Measurements from ENCODE around the gene FMO3.

FMO3 gene

DNA sequence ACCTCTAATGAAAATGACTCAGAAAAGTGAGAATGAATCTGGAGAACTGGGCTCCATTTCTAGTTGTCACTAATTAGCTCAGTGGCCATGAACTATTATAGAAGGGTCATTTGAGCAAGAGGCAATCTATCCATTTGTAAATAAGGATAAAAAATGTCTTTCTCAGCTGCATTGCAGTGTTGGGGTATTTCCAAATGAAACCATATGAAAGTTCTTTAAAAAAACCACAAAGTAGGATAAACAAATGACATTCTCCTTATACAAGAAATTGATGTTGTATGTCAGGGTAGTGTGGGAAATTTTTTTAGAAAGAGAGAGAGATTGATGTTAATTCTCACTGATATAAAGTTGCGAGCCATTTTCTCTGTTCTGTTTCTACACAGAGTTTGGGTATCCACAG is 26.0 kb downstream of the FMO3 start:
- DNase-seq (ENCODE audit: low read depth in 2 of 2), result no peak

DNA sequence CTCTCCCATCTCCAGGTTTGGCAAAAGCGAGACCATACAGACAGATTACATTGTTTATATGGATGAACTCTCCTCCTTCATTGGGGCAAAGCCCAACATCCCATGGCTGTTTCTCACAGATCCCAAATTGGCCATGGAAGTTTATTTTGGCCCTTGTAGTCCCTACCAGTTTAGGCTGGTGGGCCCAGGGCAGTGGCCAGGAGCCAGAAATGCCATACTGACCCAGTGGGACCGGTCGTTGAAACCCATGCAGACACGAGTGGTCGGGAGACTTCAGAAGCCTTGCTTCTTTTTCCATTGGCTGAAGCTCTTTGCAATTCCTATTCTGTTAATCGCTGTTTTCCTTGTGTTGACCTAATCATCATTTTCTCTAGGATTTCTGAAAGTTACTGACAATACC is 26.4 kb downstream of the FMO3 start:
- no peak for DNase-seq (ENCODE audit: low read depth in 2 of 2)

DNA sequence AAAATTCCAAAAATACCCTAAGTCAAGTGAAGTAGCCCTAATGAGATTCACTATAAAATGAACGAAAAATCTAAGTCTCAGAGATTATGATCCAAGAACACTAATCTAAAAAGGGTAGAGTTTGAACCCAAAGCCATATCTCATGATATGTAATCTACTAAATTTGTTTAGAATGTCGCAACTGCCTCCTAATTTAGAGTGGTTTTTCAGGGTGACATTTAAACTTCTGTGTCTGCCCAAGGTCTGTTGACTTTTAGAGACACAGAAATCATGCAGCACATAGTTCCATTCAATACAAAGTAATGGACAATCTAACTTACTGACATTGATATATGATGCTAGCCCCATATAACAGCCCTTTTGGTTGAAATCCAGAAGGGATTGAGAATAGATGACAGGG is 28.9 kb downstream of the FMO3 start:
- no peak for DNase-seq (ENCODE audit: low read depth in 2 of 2)

DNA sequence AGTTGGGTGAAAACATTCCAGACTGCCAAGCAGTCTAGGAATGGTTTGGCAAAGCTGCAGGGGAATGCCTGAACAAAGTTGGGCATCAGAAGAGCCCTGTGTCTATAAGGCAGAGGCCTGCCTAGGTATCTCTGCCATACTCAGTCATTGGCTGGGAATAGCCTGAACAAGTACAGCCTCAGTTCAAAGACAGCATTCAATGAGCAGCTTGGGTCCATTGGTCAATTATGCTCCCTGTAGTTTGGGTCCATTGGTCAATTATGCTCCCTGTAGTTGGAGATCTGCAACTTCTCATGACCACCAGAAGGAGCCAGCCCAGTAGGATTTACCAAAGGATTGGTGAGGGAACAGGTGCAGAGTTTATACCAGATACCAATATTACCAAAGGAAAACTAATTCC is 31.6 kb downstream of the FMO3 start:
- DNase-seq (ENCODE audit: low read depth in 2 of 2), result no peak

DNA sequence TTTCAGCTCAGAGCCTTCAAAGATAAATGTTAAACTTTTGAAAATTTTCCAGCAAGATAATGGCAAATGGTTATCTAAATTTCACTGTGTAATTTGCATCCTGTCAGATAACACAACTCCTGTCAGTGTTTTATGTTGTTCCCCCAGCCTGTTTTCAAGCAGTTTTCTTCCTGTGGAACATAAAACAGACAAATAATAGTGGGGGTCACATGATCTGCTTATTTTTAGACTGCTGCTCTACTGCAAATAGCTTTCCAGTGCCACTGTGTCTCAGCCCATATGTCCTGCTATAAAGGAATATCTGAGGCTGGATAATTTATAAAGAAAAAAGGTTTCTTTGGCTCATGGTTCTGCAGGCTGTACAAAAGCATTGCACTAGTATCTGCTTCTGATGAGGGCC is 32.2 kb downstream of the FMO3 start:
- no peak for DNase-seq (ENCODE audit: low read depth in 2 of 2)

DNA sequence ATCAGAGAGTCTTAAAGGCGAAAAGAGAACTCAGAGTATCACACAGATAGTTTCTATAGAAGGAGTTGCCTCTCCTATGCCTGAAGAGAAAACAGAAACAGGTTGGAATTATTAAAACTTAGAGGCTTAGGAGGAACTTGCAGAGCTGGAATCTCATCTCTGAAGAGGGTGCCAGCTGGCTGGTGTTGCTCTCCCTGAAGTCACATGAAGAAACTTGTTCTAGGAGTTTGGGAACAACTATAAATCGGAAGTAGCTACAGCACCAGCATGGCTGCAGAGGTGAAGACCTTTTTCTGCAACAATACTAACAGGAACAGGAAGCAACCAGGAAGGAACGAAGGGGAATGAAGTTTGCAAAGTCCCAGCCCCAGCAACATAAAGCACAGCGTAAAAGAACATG is 35.8 kb downstream of the FMO3 start:
- DNase-seq (ENCODE audit: low read depth in 2 of 2), result no peak

DNA sequence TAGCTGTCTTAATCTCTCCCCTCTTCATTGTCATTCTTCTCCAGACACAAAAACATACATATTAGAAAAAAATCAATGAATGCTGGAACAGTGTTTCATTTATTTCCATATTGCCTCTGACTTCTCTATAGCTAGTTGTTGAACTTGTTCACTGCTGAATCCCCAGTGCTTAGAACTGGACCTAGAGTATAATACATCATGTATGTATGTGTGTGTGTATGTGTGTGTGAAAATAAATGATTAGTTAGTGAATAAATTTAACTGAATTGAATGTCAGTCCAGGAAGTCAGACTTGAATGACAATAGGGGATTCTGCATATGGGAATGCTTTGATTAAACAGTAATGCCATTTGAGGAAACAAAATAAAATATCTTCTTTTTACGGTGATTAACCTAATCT is 36.4 kb downstream of the FMO3 start:
- DNase-seq (ENCODE audit: low read depth in 2 of 2), result no peak

DNA sequence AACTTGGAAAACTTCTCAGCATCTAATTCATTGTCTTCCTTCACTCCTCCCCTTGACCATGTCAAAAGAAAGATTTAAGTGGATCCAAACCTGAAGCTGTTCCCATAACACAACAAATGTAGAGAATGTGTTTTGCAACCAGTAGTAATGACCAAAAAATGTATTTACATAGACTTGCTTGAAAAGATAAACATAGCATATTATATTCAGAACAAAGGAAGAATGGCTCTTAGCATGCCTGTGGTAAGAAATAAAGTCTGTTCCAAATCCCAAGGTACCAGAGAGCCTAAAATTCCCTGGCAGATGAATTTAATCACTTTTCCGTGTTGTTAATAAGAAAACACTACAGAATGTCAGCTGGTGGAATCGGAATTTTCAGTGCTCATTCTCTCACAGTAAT is 36.8 kb downstream of the FMO3 start:
- no peak for DNase-seq (ENCODE audit: low read depth in 2 of 2)

DNA sequence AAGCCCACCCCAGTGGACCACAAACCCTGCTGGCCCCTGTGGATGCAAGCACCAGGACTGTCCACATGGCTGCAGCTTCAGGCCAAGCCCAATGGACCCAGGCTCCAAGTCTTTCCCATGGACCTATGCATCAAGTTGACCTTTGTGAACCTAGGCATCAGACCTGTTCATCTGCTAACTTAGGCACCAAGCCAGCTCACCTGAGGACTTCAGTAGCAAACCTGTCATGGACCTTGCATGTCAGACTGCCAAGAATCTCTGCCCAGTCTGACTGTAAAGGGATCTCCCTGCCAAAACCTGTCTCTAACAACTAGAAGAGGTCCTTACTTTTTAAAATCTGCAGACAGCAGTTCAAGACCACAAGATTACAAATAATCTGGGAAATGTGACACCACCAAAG is 37.8 kb downstream of the FMO3 start:
- no peak for DNase-seq (ENCODE audit: low read depth in 2 of 2)

DNA sequence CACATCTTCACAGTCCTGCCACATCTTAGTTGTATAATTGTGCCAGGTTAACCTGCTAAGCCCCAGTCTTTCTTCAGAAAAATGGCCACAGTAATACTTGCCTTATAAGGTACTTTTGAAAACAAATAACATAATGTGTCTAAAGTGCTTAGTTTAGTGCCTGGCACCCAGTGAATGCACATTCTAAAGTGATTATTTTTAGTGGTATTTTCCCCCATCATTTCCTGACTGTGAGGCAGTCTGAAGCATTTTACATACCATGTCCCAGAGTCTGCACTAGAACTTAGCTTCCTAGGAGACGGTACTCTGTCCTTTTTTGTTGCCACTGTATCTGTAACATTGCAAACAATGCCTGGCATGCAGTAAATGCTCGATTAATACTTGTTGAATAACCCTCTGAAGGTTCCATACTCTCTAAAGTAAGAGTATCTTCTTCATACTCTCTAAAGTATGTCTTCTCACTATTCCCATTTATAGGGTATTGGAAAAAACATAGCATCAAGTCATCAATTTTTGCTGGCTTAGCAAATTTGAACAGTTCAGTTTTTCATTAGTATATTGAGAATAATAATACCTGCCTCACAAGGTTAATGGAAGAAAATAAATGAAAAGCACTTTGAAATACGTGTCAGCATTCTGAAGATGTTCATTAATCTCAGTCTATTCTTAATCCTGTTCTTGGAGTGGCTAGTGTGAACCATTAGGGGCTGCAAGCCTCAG is 43.7 kb downstream of the FMO3 start:
- DNase-seq (ENCODE audit: low read depth in 2 of 2), result no peak

DNA sequence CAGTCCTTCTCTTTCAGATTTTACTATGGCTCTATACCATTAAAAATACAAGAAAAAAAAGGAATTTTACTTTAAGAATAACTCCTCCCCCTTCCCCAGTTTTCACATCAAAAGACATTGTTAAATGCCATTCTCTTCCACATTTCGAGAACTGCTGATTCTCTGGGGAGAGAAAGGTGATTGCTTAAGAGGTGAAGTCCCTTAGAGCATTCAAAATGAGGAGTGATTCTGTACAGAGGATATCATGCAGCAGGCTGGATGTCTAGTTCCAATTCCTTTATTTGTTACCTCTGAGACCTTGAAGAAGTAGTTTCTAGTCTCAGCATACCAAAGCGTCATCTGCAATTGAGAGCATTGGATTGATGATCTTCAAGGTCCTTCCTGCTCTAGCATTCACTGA is 46.9 kb downstream of the FMO3 start:
- no peak for DNase-seq (ENCODE audit: low read depth in 2 of 2)

DNA sequence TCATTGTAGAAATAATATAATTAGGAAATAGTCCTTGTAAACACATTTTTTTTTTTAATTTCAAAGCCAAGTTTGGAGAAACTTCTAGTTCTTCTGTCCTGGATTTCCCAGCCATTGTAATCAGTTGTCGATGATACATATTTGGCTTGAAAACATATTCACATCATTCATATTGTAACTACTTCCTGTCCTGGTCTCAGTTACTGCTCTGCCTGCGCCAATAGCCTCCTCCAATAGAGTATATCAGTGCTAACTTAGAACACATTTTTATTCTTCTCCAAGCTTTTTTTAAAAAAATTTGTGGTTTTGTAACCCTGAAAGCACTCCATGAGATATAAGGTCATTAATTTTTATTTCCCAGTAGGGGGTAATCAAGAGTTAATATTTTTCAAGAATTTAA is 48.3 kb downstream of the FMO3 start:
- no peak for DNase-seq (ENCODE audit: low read depth in 2 of 2)

DNA sequence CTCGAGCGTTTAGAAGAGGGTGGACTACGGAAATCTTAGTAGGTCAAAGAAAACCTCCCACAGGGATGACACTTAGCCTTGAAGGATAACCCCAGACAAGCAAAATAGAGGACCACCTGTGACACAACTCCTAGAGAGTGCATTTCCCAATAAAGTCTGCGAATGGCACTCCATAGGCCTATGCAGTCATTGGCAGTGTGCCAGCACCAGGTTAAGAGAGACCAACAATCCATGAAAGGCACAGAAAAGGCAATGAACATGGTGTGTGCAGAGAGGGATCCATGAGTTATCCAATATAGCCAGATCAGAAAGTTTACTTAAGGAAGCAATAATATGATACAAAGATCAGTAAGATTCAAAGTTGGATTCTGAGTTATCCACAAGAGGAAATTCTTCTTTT is 49.2 kb downstream of the FMO3 start:
- no peak for DNase-seq (ENCODE audit: low read depth in 2 of 2)

DNA sequence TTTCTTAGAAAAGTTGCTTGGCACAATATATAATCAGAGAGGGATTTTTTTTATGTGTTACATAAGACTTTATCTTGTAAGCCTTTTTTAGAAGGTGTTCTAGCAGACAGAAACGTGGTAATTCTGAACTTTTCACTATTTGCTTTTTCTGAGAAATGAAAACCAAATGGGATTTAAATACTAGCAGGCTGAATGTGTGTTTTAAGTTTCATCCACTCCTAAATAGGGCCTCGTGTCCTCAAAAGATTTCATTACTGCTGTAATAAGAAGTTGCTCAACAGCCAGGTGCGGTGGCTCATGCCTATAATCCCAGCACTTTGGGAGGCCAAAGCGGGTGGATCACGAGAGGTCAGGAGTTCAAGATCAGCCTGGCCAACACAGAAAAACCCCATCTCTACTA is 49.7 kb downstream of the FMO3 start:
- no peak for DNase-seq (ENCODE audit: low read depth in 2 of 2)

DNA sequence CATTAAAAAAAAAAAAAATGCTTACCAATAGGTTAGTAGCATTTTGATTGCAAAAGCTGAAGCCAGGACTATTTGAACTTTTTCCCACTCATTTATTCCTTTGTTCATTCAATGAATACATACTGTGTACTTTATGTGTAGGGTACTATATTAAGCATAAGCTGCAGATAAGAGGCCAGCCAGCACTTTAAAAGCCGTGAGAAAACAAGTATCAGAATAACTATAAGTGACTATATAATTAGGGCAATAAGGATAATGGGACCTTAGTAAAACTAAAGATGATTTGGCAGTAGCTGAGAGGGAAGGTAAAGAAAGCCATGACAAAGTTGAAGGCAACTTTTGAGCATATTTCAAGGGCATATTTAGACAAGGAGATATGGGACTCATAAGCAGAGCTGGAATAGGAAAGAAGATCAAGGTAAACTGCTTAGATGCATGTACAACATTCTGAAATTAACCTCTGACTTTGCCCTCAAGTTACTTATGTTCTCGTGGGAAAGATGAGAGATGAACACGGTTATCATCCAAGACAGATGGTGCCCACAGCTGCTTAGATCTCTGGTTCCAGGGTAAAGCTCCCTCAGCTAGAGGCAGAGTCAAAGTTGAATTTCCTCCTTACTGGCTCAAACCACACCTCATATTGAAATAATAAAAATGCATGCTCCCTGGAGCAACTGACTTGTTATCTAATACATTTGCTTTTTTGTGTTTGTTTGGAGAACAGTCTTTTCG is 50.4 kb downstream of the FMO3 start:
- no peak for DNase-seq (ENCODE audit: low read depth in 2 of 2)

DNA sequence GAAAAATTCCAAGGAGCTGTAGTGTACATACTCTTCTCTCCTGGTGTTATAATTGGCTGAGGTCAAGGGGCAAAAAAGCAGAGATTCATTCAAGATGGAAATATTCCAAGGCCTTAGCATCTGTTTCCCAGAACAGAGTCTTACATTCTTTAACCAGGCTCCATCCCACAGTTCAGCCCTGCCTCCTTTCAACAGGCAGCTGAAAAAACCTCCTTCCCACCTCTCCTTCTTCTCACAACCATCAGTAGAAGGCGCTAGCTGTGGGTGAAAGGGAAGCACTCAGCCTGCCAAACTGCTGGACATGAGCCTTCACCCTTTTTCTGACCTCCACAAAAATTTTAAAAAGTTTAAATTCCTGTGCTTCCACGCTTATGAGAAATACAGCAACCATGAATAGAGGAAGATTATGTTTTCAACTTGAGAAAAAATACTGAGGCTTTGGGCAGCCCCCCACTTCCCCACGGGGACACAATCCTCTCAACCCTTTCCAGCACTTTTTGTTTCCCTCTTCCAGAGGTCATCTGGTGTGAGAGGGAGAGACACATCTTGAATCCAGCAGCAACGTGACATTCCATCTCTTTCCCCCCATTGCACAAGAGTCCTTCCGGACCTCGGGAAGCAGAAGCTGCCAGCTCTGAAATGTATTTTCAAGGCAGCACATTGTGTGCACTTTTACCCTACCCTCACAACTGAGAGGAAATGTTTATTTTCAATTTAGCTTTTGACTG is 51.1 kb downstream of the FMO3 start:
- no peak for DNase-seq (ENCODE audit: low read depth in 2 of 2)

DNA sequence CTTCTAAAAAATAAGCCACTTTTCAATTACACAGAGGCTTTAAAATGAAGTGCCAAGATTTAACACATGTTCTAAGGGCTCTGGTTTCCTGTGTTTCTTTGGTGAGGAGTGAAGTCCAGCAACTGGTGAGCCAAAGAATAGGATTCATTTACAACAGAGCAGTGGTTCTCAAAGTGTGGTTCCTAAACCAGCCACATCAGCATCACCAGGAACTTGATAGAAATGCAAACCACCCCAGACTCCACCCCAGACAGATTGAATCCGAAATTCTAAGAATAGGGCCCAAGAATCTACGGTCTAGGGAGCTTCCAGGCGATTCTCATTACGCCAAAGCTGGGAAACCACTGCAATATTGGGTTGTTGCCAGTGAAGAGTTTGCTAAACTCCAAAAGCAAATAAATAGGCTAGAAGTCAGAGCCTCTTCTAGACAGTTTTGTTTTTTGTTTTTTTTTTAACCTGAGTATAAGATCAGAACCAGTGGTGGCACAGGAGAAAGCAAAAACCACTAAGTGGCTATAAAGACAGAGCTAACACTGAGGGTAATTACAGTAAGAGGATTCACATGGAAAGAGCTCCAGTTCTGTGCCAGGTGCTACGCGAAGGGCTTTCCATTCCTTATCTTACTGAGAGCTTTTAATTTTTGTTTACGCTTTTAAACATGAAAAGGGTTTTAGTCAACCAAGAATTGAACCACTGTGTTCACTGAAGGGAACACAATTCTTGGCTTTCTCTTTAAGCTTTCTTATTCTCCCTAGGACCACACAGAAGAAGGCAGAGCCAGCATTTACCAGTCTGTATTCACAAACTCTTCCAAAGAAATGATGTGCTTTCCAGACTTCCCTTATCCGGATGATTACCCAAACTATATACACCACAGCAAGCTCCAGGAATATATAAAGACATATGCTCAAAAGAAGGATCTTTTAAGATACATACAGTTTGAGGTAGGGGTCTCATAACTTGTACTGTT is 52.0 kb downstream of the FMO3 start:
- DNase-seq (ENCODE audit: low read depth in 2 of 2), result no peak

DNA sequence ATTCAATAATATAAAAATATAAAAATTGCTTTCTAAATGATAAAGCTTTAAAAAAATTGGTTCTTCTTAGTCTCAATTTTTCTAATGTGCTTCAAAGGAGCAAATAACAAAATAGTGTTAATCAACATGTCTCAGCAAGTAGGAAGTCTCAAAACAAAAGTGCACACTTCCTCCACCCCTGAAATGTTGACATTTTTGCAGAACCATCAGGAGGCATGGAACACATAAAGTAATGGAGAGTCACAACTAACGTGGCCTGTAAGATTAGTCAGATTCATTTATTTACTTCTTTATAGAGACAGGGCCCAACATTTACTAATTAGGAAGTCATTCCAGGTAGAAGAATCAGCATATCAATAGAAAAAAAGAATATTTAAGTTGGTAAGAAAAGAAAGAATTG is 59.5 kb downstream of the FMO3 start:
- no peak for DNase-seq (ENCODE audit: low read depth in 2 of 2)

DNA sequence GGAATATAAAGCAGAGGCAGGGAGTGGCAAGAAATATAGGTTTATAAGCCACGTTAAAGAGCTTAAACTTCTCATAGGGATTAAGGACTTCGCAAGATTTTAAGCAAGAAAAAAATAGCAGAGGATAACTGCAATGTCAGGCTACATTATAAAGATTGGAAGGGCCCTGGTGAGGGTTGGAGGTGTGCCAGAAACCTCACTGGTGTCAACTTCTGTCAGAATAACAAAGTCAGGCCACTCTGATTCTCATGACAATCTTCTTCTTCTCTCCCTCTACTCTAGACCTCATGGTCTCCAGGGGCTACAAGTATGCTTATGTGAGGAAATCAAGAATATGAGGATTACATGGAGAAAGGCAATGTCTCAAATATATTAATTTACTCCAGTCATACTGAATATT is 61.8 kb downstream of the FMO3 start:
- no peak for DNase-seq (ENCODE audit: low read depth in 2 of 2)

DNA sequence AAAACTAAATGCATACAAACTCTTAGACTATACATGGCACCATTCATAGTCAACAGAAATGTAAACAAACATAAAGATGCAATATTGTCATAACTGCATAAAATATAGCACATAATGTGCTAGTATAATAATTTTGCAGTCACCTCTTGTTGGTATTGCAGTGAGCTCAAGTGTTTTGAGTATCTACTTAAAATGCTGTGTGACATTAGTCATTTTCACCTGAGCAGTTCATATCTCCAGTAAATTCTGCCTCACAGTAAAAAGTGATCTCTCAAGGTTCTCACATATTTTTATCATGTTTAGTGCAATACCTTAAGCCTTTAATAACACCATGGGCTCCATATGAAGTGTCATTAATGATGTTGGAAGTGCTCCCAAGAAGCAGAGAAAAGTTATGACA is 64.8 kb downstream of the FMO3 start:
- DNase-seq (ENCODE audit: low read depth in 2 of 2), result no peak

DNA sequence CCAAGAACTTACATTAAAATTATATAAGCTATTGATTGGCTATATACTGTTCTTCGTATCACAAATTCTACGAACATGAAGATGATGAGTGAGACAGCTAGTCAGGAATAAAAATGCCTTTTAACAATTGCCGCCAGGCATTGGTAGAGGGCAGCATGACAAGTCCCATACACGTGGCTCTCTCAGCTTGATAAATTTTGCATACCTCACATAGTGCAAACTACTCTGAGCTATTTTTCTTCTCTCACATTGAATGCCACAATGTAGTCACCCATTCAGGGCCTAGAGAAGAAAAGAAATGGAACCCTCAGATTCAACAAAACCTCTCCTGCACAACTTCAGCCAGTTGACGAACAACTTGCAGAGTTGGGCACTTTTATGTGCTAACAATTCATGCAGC is 67.4 kb downstream of the FMO3 start:
- DNase-seq (ENCODE audit: low read depth in 2 of 2), result no peak

DNA sequence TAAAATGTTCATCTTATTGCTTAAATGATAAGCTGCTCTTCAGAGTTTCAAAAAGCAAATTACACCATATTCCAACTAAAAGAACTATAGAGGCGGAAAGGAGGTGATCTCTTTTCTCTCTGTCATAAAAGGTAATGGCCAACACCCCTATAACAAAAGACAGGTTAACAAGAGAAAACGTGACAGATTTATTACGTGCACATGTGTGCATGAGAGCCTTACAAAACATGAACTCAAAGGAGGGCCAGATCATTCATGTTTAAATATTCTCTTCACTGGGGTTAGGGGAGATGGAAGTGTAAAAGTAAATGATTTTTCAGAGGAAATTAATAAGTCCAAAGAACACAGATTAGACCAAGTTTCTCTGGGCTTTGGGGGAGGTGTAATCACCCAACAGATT is 67.8 kb downstream of the FMO3 start:
- DNase-seq (ENCODE audit: low read depth in 2 of 2), result no peak

Data from activated CD4-positive, alpha-beta T cell treated with anti-CD3 and anti-CD28 coated beads for 24 hours (primary cell).